HCT116 (cell line): ENCODE data around the gene SLFN14.

Experiments used
- EZH2 ChIP-seq: fragments of 200-600 bp; sonication (generic); IDR thresholded peaks from 2 replicates; pipeline ENCODE4 v1.6.1; 2017; ENCODE audit warnings: antibody characterized with exemption, mixed run types
- RAD21 ChIP-seq: IDR thresholded peaks from 2 replicates; pipeline ENCODE4 v1.6.1; 2012; ENCODE audit warnings: low read depth, mild to moderate bottlenecking
- SIN3A ChIP-seq: IDR thresholded peaks from 2 replicates; pipeline ENCODE4 v1.6.1; 2012; ENCODE audit warnings: low read depth
- TCF7L2 ChIP-seq: IDR thresholded peaks from 2 replicates; pipeline ENCODE4 v1.7.0; 2011; ENCODE audit warnings: borderline replicate concordance, inconsistent platforms; ENCODE audit not compliant: insufficient read depth, insufficient read length; ENCODE audit errors: extremely low read depth

DNA sequence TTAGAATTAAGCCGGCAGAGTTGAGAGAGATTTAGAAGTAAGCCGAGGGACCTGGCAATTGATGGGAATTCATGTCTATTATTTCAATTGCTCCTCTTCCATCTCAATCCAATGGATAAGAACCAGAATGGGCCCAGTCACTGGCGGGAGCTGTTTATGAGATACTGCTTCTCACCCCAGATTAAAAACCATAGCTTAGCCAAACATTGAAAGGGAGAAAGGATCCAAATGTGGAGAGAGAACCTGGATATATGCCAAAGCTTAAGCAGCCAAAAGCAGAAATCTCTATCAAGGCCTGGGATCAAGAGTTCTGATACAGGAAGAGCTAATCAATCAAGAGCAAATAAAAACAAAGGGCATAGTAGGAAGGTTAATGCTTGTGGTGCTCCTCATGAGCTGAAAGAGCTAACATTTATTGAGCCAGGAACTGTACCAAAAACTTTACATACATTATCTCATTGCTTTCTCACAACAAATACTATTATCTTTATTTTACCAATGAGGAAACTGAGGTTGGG lies 26.0 kb downstream of the SLFN14 start:
- TF ChIP-seq SIN3A (no peak), TCF7L2 (no peak), EZH2 (no peak), RAD21 (no peak)
